Thyroid gland (tissue), 4 donors: ENCODE results near the gene TRABD2B.

Experiments used
- CTCF ChIP-seq, 6 experiments: fragments of 200-600 bp in 3 of 6; fragments of 450-650 bp in 3 of 6; sonication (generic) in 3 of 6; IDR thresholded peaks; one replicate each; pipeline ENCODE4 v1.5.1; 2016 to 2019; ENCODE audit warnings: antibody characterized with exemption in 6 of 6, mild to moderate bottlenecking in 2 of 6, inconsistent platforms in 1 of 6, moderate library complexity in 1 of 6
- POLR2A ChIP-seq, 2 donors: fragments of 450-650 bp; IDR thresholded peaks; one replicate each; pipeline ENCODE4 v1.6.1; 2017; ENCODE audit warnings: antibody characterized with exemption in 2 of 2, mild to moderate bottlenecking in 2 of 2, moderate library complexity in 1 of 2

- TF ChIP-seq CTCF (IDR thresholded peaks at IDR 0.05): no peak
- TF ChIP-seq POLR2A (IDR thresholded peaks at IDR 0.05): no peak
Observed at GRCh38 chr1:47772281-47772680, 224.9 kb downstream of the TRABD2B start.
